ENCODE measurements around the gene CPLX3.

Gene CPLX3

GRCh38 chr15:74788683-74789151, 37.7 kb upstream of the CPLX3 start:
- DNase-seq, result peak; percentile 45

DNA sequence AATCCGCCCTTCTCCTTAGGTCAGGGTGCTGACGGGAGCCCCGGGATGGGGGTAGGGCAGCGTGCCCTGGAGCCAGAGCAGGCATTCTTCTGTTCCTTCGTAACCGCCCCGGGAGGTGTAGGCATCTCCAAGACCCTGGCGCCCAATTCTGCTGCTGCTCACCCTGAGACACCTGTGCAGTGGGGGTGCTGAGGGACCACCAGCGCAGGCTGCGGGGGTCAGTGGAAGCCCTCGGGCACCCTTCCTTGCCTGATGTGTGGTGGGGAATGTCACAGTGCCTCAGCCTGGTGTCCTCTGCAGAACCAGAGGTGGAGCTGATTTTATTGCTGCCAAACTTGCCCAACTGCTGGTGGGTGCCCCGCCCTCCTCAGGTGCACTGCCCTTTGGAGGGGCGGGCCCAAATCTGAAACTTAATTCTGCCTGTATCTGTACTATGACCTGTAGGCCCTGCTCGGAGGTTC, 37.2 kb upstream of the CPLX3 start:
- no peak for DNase-seq

- DNase-seq, result no peak
These were observed 36.7 kb upstream of the CPLX3 start for GRCh38 chr15:74789741-74790079.

GRCh38 chr15:74790080-74790916, 36.1 kb upstream of the CPLX3 start:
- DNase-seq, result no peak

- DNase-seq, result no peak
These were observed 35.4 kb upstream of the CPLX3 start for GRCh38 chr15:74791007-74791406.

GRCh38 chr15:74791667-74792066, 34.8 kb upstream of the CPLX3 start:
- no peak for DNase-seq

DNA sequence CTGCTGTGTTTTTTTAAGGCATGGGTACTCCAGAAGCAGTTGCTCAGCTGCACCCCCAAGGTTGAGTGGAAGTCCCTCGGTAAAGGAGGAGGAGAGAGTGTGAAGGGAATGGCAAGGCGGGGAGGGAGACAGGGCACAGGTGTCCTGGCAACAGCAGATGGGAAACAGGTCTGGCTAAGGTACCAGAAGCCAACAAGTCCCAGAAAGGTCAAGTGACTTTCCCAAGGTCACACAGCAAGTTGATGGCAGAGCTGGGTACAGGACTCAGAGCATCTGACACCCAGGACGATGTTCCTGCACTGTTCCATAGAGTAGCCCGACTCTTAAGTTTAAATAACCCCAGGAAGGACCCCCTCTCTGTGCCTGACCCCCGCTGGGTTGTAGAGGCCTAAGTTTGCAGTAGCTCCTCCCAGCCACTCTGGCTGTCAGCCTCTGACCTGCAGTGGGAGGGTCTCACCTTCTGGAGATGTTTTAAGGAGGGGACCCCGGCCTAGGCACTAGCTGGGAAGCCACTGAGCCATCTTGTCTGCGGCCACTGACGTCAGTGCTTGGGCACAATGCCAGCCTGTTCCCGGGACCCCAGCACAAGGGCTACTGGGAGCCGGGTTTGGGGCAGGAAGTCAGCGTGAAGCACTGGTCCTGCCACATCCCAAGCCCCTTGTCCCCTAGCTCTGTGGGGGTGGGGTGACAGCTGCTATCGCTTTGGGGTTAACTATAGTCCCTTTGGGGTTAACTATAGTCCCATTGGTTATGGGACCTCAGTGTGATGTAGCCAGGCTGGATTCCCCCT, 34.0 kb upstream of the CPLX3 start:
- no peak for DNase-seq

- peak; percentile 82 for DNase-seq
These were observed 33.0 kb upstream of the CPLX3 start for GRCh38 chr15:74793135-74794028.

GRCh38 chr15:74794248-74794969, 32.0 kb upstream of the CPLX3 start:
- no peak for DNase-seq

DNA sequence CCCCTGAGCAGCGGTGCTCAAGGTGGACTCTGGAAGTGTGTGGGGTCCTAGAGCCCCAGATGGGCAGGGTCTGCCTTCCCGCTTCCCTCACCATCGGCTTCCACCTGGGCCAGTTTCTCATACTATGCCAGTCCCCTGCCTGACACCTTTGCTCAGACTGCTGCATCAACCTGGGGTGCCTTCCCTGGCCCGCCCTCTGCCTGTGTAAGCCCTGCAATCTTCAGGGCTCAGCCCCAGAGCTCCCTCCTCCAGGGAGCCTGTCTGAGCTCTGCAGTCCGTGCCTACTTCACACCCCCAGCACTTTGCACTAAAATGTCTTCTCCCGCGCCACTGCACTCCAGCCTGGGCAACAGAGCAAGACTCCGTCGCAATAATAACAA, 31.5 kb upstream of the CPLX3 start:
- no peak for DNase-seq

DNA sequence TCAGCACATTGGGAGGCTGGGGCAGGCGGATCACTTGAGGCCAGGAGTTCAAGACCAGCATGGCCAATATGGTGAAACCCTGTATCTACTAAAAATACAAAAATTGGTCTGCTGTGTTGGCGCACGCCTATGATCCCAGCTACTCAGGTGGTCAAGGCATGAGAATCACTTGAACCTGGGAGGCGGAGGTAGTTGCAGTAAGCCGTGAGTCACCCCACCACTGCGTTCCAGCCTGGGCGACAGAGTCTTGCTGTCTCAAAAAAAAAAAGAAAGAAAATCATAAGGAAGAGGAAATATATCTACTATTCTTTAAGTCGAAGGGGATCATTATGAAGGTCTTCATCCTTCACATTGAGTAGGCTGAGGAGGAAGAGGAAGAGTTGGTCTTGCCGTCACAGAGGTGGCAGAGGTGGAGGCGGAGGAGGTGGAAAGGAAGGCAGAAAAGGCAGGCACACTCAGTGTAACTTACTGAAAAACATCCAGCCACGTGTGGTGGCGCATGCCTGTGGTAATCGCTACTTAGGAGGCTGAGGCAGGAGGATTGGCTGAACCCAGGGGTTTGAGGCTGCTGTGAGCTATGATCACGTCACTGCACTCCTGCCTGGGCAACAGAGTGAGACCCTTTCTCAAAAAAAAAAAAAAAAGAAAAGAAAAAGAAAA, 30.3 kb upstream of the CPLX3 start:
- DNase-seq, result no peak

DNA sequence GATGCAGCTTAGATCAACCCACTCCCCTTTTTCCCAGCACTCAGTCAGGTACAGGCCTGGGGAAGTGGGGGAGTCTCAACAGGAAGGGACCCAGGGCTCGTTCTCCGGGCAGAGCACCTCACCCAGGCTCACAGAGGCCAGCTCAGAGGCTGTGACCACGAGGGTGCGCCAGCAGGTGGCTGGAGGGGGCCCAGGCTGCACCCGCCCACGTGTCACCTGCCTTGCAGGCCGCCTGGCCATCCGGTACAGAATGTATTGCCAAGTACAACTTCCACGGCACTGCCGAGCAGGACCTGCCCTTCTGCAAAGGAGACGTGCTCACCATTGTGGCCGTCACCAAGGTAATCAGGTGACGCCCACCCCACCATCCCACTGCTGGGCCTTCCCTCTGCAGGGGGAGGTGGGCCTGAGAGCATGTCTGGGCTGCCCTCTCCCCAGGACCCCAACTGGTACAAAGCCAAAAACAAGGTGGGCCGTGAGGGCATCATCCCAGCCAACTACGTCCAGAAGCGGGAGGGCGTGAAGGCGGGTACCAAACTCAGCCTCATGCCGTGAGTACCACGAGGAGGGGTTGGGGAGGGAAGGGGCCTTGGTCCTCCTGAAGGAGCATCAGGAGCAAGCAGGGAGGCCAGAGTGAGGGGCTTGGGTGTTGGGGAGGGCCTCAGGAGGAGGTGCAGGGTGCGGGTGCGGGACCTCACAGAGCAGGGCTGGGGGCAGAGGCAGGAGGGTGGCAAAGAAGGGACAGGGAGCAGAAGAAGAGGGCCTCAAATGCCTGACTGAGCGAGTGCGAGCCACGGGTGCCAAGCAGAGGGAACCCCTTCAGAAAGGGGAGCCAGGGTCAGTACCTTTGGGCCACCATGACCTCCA, 27.8 kb upstream of the CPLX3 start:
- no peak for DNase-seq

- DNase-seq, result no peak
These were observed 27.1 kb upstream of the CPLX3 start for GRCh38 chr15:74799255-74799855.

GRCh38 chr15:74799856-74800558, 26.4 kb upstream of the CPLX3 start:
- DNase-seq, result peak; percentile 89

DNA sequence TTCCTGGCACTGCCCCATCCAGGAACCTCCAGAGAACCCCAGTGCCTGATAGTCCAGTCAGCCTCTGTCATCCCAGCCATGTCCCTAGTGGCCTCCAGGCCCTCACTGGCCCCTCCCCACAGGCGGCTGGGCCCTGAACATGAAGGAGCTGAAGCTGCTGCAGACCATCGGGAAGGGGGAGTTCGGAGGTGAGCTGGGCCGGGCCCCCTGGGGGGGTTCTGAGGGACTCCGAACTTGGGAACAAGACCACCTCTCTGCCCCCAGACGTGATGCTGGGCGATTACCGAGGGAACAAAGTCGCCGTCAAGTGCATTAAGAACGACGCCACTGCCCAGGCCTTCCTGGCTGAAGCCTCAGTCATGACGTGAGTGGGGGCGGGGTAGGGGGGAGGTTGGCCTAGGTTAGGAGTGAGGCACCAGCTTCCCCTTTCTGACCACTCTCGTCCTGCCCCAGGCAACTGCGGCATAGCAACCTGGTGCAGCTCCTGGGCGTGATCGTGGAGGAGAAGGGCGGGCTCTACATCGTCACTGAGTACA, 25.8 kb upstream of the CPLX3 start:
- DNase-seq, result no peak

DNA sequence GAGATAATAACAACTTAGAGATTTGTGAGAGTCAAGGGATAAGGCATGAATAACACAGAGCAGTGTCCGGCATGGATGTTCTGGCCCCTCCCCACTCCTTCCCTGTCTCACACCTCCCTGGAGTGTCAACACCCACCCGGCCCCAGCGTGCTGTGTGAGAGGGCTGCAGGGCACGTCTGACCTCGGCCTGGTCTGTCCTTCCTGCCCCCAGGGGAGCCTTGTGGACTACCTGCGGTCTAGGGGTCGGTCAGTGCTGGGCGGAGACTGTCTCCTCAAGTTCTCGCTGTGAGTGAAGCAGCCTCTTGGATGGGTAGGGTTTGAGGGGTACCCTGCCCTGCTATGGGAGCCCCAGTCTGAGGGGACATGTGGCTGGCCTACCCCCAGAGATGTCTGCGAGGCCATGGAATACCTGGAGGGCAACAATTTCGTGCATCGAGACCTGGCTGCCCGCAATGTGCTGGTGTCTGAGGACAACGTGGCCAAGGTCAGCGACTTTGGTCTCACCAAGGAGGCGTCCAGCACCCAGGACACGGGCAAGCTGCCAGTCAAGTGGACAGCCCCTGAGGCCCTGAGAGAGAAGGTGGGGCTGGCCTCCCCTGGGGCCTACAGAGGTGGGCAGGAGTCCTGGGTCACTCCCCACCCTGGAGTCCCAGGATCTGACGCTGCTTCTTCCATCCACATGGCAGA, 25.0 kb upstream of the CPLX3 start:
- no peak for DNase-seq

DNA sequence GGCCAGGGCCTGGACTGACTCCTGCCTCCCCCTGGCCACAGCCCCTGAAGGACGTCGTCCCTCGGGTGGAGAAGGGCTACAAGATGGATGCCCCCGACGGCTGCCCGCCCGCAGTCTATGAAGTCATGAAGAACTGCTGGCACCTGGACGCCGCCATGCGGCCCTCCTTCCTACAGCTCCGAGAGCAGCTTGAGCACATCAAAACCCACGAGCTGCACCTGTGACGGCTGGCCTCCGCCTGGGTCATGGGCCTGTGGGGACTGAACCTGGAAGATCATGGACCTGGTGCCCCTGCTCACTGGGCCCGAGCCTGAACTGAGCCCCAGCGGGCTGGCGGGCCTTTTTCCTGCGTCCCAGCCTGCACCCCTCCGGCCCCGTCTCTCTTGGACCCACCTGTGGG, 24.1 kb upstream of the CPLX3 start:
- no peak for DNase-seq

GRCh38 chr15:74802862-74803447, 23.5 kb upstream of the CPLX3 start:
- no peak for DNase-seq

Measured in activated CD4-positive, alpha-beta T cell treated with anti-CD3 and anti-CD28 coated beads, Interleukin-2, amount 50 U/mL, for 1 hour (primary cell).